Psoas muscle (tissue), 8 donors: ENCODE data around the gene C1orf56. TPM values are rescaled to one million over a fixed set of nuclear protein-coding genes. Genes with fewer than 3 reads are reported as not detected.

Experiments
- ATAC-seq, 4 donors: fragments of 200-7000 bp; cut with Tn5 transposase; one replicate each; pipeline ENCODE4 v1.9.1; 2020; ENCODE audit warnings: moderate library complexity in 3 of 4, mild to moderate bottlenecking in 2 of 4
- DNase-seq, 2 donors: peaks; one replicate each; pipeline ENCODE4 v3.0.0-alpha.2; 2020
- H3K27ac ChIP-seq: fragments of 200-600 bp; one replicate; pipeline ENCODE4 v1.8.0; 2022
- H3K27me3 ChIP-seq, 3 donors: fragments of 200-600 bp in 1 of 3; one replicate each; pipeline versions ENCODE4 v1.6.1 to v1.8.0; 2013 to 2022; ENCODE audit warnings: low read length in 2 of 3, mild to moderate bottlenecking in 2 of 3, moderate library complexity in 1 of 3; ENCODE audit not compliant: insufficient read depth in 3 of 3
- H3K36me3 ChIP-seq, 2 donors: fragments of 200-600 bp in 1 of 2; one replicate each; pipeline versions ENCODE4 v1.6.1 to v1.8.0; 2013 to 2022; ENCODE audit warnings: low read depth in 1 of 2, mild to moderate bottlenecking in 1 of 2, moderate library complexity in 1 of 2; ENCODE audit not compliant: insufficient read depth in 1 of 2
- H3K4me1 ChIP-seq: fragments of 200-600 bp; one replicate; pipeline ENCODE4 v1.8.0; 2022
- H3K4me3 ChIP-seq: fragments of 200-600 bp; one replicate; pipeline ENCODE4 v1.8.0; 2022; ENCODE audit warnings: mild to moderate bottlenecking
- H3K9me3 ChIP-seq: fragments of 200-600 bp; one replicate; pipeline ENCODE4 v1.8.0; 2022
- CTCF ChIP-seq: fragments of 200-600 bp; IDR thresholded peaks from one replicate; pipeline ENCODE4 v1.8.0; 2022; ENCODE audit warnings: antibody characterized with exemption
- WGBS, 3 donors: extraction: QIAGEN DNeasy Blood & Tissue Kit; methylation state at CpG; one replicate each; pipeline versions ENCODE4 v1.1.6 to v1.1.7; 2013; 5-methylcytosine and 5-hydroxymethylcytosine counted together
- intact Hi-C, 2 donors: fragments of 100-400 bp; cut with DNase I; formaldehyde crosslinking; loops; one replicate each; pipeline versions ENCODE4 v1.11.0 to v1.14.2; 2022
- polyA plus RNA-seq, 3 donors: library from polyadenylated mRNA; stranded (reverse); fragments of 200-250 nt; gene quantifications; one replicate each; pipeline ENCODE4 v1.2.3, GENCODE V29; 2013
- total RNA-seq, 4 donors: library from RNA; stranded (reverse); fragmentation: NEBNext Ultra II Directional in 2 of 4; extraction: Animal tissue kit (Norgen Biotek cat#: 25700) in 2 of 4; gene quantifications; one replicate each; pipeline versions ENCODE4 v1.2.1 to v1.2.4, GENCODE V29; 2021 to 2023
- donor health status: healthy with polysubstance abuse.
- donor health status: DM: no; HTN: no; CAD: no; lungs with moderate emphysema.
- donor health status: Bipolar disorder and iron deficiency.
- donor health status: healthy.
- donor health status: DM: yes; HTN: yes; CAD: no.
- donor health status: DM: no; HTN: no; CAD: no.
- donor health status: DM: no; HTN: no; CAD: no.
- donor health status: DM: yes; HTN: yes; CAD: no.

The C1orf56 gene
- total and polyA plus RNA-seq, 7 donors, result 1.3 to 16.9 (median 6.9) TPM

GRCh38 chr1:151032164-151032563 is 15.4 kb upstream of the C1orf56 start:
- Histone ChIP-seq H3K27ac (no peak overlapping the region), H3K27me3 (no peaks in the 10 kb centered on the region), H3K36me3 (peaks cover 14 to 79% of the 10 kb centered on the region in 2 donors), H3K4me3 (no peak overlapping the region), H3K4me1 (peaks cover under 1% of the 10 kb centered on the region), H3K9me3 (no peaks in the 10 kb centered on the region)
- no peak for ATAC-seq
- intact Hi-C loops, result no loop called here
- DNase-seq, result no peak
- 98 to 99% (median 98%) methylated on average over 8 of the region's 8 CpGs for WGBS, 3 donors
- no peak for TF ChIP-seq CTCF

GRCh38 chr1:151035167-151035566 is 12.4 kb upstream of the C1orf56 start:
- DNase-seq, result no peak
- no peak for ATAC-seq

GRCh38 chr1:151036356-151036755 is 11.2 kb upstream of the C1orf56 start, which contains the start of gene BNIPL:
Gene BNIPL, plus strand, starts transcription at chr1:151036586. Its CDS starts 140 bp downstream, at chr1:151036726.
- H3K27me3 ChIP-seq, result no peaks in the 10 kb centered on the region
- H3K36me3 ChIP-seq, result peaks cover 3 to 40% of the 10 kb centered on the region in 2 donors
- no peaks in the 10 kb centered on the region for H3K9me3 ChIP-seq
- DNase-seq, result no peak
- no peak within 1 kb of the TSS for H3K27ac ChIP-seq
- no peaks in the 10 kb centered on the region for H3K4me1 ChIP-seq
- ATAC-seq, result no peak
- intact Hi-C loops, result no loop called here
- WGBS, 3 donors, result 50 to 70% (median 70%) methylated on average over 2 of the region's 2 CpGs
- H3K4me3 ChIP-seq, result no peak within 1 kb of the TSS
- TF ChIP-seq CTCF, result no peak

More at GRCh38 chr1:151035167-151035566, 12.4 kb upstream of the C1orf56 start:
- no peak for TF ChIP-seq CTCF
- intact Hi-C loops, result no loop called here
- Histone ChIP-seq H3K27me3 (no peaks in the 10 kb centered on the region), H3K9me3 (no peaks in the 10 kb centered on the region), H3K27ac (no peak overlapping the region), H3K36me3 (peaks cover 9 to 52% of the 10 kb centered on the region in 2 donors), H3K4me1 (no peaks in the 10 kb centered on the region), H3K4me3 (no peak overlapping the region)
- 87 to 96% (median 89%) methylated on average over 3 of the region's 3 CpGs for WGBS, 3 donors

- WGBS, 3 donors, result 81 to 88% (median 87%) methylated on average over 6 of the region's 6 CpGs
- DNase-seq (no peak), ATAC-seq (no peak)
- no peaks in the 10 kb centered on the region for H3K4me1 ChIP-seq
- H3K27ac ChIP-seq, result no peak overlapping the region
- peaks cover 2 to 33% of the 10 kb centered on the region in 2 donors for H3K36me3 ChIP-seq
- no peak overlapping the region for H3K4me3 ChIP-seq
- no peak for TF ChIP-seq CTCF
- no peaks in the 10 kb centered on the region for H3K9me3 ChIP-seq
- H3K27me3 ChIP-seq, result no peaks in the 10 kb centered on the region
- intact Hi-C loops, result no loop called here
These were observed 10.5 kb upstream of the C1orf56 start for GRCh38 chr1:151037032-151037431.

- intact Hi-C loops, result no loop called here
- DNase-seq (no peak), ATAC-seq (no peak)
- Histone ChIP-seq H3K27ac (no peak overlapping the region), H3K4me1 (no peaks in the 10 kb centered on the region), H3K4me3 (no peak overlapping the region), H3K36me3 (peaks cover 5 to 13% of the 10 kb centered on the region in 2 donors), H3K27me3 (no peaks in the 10 kb centered on the region), H3K9me3 (no peaks in the 10 kb centered on the region)
- 90 to 95% (median 90%) methylated on average over 3 of the region's 3 CpGs for WGBS, 3 donors
- no peak for TF ChIP-seq CTCF
These were observed 8.0 kb upstream of the C1orf56 start for GRCh38 chr1:151039521-151039920.
